GM10847 (cell line): Measurements from ENCODE around the gene KIAA1217.

Experiments
- POLR2A ChIP-seq: IDR thresholded peaks from 2 replicates; pipeline ENCODE4 v1.6.1; 2011; ENCODE audit not compliant: insufficient read length; ENCODE audit errors: extremely low read depth

The KIAA1217 gene

GRCh38 chr10:24475598-24475997, 266.7 kb downstream of the KIAA1217 start:
- TF ChIP-seq POLR2A = no peak

- TF ChIP-seq POLR2A = no peak
These were observed 268.2 kb downstream of the KIAA1217 start for GRCh38 chr10:24476913-24477701.

DNA sequence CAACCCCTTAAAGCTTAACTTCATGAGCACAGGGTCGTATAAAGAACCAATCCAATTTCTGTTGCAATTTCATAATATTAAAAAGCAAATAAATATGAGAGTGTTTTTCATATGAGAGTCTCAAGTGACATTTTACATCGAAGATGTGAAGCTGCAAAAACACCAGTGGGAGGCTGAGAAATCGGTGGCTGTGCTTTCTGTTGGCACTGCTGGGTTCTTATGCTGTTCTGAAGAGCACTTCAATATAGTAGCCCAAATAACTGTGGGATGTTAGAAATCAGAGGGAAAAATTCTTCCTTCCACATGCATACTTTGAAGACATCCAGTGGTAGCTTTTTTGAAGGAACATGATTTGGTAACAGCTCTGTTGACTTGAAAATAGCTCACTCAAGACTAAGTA, 269.0 kb downstream of the KIAA1217 start:
- no peak for TF ChIP-seq POLR2A

- TF ChIP-seq POLR2A = no peak
These were observed 270.9 kb downstream of the KIAA1217 start for GRCh38 chr10:24479806-24480205.

DNA sequence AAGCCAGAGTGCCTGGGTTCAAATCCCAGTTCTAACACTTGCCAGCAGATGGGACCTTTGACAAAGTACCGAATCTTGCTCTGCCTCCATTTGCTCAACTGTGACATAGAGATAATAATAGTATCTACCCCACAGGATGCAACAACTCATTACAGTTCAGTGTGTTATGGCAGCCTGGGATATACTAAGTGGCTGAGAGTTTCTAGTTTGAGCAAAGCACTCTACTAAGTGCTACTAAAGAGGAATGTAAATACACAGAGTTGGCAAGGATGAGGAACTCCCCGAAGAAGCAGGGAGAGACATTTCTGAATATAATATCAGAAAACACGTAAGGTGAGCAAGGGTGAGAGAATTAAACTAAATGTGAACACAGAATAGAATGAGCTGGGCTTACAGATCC, 271.5 kb downstream of the KIAA1217 start:
- TF ChIP-seq POLR2A = no peak

DNA sequence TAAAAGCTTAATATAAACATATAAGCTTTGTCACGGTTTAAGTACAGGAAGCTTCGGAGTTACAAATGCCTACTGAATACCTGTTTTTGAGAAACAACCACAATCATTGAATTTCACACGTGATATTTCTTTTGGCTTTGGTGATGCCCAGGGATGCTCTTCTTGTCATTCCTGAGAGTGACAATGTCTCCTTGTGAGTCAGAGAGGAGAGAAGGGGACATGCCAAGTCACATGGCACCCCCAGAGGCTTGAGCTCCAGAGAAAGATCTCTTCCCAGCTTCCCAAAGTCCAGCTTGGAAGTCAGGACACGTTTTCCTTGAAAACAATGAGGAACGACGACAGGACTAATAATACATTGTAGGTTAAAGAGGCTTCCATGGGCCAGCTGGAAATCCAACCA, 272.3 kb downstream of the KIAA1217 start:
- TF ChIP-seq POLR2A = no peak

- TF ChIP-seq POLR2A = no peak
These were observed 274.8 kb downstream of the KIAA1217 start for GRCh38 chr10:24483701-24484100.

DNA sequence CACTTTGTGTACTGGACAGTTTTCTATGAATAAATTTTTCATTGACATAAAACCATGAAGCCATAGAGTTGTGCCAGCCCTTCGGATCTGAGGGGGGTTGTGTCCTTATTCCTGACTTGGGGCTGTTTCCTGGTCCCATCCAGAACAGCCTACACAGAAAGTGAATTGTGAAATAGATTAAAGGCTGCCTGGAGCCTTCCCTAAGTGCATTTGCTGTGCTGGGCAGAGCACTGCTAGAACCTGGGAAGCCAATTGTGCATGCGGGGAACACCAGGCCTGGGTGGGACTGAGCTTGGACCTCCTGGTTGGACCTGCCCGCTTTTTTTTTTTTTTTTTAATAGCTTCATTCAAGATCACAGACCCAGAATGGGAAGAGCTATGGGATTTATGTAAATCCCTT, 275.8 kb downstream of the KIAA1217 start:
- TF ChIP-seq POLR2A = no peak

- no peak for TF ChIP-seq POLR2A
These were observed 276.4 kb downstream of the KIAA1217 start for GRCh38 chr10:24485304-24485703.

GRCh38 chr10:24488631-24489030, 279.7 kb downstream of the KIAA1217 start:
- TF ChIP-seq POLR2A = no peak

GRCh38 chr10:24493165-24493564, 284.2 kb downstream of the KIAA1217 start:
- no peak for TF ChIP-seq POLR2A

GRCh38 chr10:24494236-24494635, 285.3 kb downstream of the KIAA1217 start:
- TF ChIP-seq POLR2A = no peak

DNA sequence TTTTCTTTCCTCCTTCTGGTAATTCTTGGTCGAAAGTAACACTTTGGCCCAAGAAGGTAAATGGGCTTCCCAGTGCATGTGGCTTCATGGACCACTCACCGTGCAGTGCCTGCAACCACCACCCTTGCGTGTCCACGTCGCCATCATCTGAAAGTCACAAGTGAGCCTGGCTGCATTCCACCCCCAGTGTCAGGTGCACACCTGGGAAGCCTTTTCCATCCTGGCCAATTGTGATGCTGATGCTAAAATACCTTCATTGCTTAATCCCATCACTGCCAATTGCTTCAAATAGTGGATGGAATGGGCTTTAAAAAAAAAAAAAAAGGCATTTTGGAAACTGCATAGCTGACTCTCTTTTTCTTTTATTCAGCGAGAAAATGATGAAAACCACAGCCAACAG, 285.8 kb downstream of the KIAA1217 start:
- TF ChIP-seq POLR2A = no peak

- no peak for TF ChIP-seq POLR2A
These were observed 286.9 kb downstream of the KIAA1217 start for GRCh38 chr10:24495666-24496460.

GRCh38 chr10:24496906-24497305, 288.0 kb downstream of the KIAA1217 start:
- no peak for TF ChIP-seq POLR2A

DNA sequence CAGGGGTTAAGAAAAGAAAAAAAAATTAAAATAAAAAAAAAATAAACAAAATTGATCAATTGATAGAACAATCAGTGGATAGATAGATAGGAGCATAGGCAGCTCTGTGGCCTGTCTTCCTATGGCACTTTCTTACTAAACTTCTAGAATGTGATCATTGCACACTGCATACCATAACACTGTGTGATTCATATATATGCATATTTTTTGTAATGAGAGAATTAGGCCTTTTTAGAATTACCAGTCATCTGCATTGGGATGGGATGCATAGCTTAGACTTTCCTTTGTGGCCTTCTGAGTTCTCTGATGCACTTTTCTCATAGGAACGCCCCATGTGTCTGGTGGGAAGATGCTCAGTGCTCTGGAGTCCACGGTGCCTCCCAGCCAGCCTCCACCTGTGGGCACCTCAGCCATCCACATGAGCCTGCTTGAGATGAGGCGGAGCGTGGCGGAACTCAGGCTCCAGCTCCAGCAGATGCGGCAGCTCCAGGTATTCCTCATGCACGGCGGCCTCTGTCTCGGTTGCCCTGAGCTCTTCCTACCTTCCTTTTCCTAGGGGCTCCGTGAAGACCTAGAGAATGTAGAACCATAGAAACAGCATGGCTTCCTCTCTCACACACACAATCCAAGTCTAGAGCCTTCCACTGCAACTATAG, 292.2 kb downstream of the KIAA1217 start:
- no peak for TF ChIP-seq POLR2A
